Cardiac fibroblast (primary cell): Measurements from ENCODE around the gene C1S.

Experiments used
- DNase-seq, 2 donors: peaks; one replicate each; pipeline versions ENCODE4 v3.0.0 to v3.0.0-alpha.2; 2010; ENCODE audit warnings: low read depth in 2 of 2
- H3K4me3 ChIP-seq, 2 donors: replicated peaks in 1 of 2; 1 replicate in 1 of 2; 2 replicates in 1 of 2; pipeline ENCODE4 v1.5.1; 2011; ENCODE audit warnings: low read depth in 2 of 2, low read length in 2 of 2, mild to moderate bottlenecking in 2 of 2, moderate library complexity in 1 of 2
- TF ChIP-seq, protein P1 (sequence below): IDR thresholded peaks from one replicate; pipeline ENCODE4 v1.5.1; 2011; ENCODE audit warnings: low read depth, mild to moderate bottlenecking, low read length, inconsistent platforms

Gene C1S

DNA sequence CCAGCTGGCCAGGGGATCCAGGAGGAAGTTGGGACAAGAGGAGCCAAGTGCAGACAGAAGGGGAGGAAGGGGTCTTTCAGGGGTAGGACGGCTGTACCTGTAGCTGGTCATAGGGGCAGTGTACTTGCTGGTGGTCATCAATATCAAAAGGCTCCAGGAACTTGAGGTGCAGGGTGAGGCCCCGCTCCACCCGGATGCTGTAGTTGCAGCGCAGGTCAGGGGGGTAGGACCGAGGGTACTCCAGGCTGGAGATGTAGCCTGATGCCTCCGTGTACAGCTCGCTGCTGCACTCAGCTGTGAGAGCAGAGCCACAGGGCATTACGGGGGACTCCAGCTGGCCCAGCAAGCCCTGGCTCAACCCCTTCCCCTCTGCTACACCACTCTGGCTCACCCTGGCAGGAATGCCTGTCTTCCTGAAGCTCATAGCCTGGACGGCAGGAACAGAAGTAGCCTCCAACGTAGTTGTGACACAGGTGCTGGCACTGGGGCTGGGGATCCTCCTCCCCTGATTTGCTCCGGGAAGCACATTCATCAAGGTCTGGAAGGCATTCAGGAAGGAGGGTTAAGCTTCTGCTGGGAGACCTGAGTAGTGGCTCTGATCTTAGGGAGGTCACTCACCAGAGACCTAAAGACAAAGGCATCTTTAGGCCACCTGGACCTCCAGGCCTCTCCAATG is 28.8 kb downstream of the C1S start:
- TF ChIP-seq, protein P1, sequence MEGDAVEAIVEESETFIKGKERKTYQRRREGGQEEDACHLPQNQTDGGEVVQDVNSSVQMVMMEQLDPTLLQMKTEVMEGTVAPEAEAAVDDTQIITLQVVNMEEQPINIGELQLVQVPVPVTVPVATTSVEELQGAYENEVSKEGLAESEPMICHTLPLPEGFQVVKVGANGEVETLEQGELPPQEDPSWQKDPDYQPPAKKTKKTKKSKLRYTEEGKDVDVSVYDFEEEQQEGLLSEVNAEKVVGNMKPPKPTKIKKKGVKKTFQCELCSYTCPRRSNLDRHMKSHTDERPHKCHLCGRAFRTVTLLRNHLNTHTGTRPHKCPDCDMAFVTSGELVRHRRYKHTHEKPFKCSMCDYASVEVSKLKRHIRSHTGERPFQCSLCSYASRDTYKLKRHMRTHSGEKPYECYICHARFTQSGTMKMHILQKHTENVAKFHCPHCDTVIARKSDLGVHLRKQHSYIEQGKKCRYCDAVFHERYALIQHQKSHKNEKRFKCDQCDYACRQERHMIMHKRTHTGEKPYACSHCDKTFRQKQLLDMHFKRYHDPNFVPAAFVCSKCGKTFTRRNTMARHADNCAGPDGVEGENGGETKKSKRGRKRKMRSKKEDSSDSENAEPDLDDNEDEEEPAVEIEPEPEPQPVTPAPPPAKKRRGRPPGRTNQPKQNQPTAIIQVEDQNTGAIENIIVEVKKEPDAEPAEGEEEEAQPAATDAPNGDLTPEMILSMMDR: no peak
- H3K4me3 ChIP-seq: no peak overlapping the region
- DNase-seq: no peak

DNA sequence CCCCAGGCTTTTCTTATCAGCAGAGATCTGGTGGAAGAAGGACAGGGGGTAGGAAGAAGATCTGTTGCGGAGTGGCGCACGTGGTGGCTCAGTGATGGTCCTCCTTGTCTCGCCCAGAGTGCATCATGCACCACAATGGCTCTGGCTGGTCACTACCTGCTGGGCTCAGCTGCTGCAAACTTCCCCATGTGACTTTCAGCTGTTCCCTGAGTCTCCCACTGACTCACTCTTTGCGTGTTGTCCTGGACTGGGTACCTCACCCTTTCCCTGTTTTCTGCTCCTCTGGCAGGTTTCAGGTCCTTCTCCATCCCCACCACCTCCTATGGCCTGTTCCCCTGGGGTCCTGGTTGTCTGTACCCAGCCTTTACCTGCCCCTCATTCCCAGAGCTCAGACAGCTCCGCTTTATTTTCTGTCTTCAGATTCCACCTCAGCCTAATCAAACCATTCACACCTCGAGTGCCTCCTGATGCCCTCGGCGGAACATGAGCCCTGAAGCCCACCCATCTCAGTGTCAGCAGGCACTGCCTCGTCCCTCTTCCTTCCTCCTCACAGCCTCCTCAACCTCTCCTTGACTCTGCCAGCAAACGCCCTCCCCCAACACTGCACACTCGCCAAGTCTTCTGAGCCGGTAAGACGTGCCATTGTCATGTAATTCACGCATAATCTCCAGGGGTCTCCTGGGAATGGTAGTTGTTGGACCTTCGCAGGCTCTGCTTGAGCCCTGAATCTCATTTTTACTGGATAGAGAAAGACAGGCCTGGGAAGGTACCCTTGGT is 29.9 kb downstream of the C1S start:
- peak in 1 of 2 donors; percentile 22 for DNase-seq
- TF ChIP-seq, protein P1: no peak
- H3K4me3 ChIP-seq: peak overlapping the region in 1 of 2 donors; percentile 66

DNA sequence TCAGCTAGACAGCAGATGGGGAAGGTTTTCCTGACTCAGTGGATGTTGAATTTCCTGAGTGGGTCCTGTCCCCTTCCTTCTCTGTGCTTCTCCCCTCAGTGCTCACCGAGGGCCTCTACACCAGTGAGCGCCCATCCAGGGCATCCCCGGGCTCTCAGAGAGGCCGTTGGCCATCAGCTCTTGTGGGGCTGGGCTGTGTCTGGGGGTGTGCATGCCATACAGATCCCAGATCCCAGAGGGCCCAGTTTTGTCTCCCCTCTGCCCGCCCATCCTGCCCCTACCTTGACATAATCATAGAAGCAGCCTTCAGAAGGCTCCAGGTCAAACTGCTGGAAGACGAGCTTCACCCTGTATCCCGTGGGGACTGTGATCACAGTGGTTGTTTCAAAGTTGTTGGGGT is 30.7 kb downstream of the C1S start:
- H3K4me3 ChIP-seq: peak overlapping the region; percentile 59 to 66
- TF ChIP-seq, protein P1: no peak
- DNase-seq: no peak

DNA sequence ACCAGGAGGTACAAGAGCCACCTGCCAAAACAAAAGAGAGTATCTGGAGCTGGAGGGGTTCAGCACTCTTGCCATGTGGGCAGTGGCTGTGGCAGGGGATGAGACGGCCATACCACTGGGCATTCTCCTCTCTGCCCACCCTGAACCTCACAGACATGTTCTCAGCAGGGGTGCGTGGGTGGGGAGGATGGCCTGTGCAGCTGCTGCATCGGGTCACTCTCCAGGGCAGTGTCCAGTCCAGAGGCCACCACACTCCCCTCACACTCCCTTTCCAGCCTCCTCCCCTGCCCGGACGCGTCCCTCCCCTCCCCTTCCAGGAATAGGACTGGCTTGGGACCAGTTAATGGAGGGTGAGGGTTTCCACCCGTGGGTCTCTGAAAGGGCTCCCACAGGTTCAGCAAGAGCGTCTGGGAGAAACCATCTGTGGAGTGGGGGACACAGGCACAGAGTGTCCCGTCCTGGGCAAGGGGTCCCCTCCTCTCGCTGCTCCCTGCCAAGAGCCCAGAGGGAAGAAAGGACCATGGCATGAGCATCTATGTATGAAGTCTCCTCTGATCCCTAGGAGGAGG is 31.2 kb downstream of the C1S start:
- DNase-seq: peak in 1 of 2 donors; percentile 51
- H3K4me3 ChIP-seq: peak overlapping the region; percentile 59 to 66
- TF ChIP-seq, protein P1: no peak

DNA sequence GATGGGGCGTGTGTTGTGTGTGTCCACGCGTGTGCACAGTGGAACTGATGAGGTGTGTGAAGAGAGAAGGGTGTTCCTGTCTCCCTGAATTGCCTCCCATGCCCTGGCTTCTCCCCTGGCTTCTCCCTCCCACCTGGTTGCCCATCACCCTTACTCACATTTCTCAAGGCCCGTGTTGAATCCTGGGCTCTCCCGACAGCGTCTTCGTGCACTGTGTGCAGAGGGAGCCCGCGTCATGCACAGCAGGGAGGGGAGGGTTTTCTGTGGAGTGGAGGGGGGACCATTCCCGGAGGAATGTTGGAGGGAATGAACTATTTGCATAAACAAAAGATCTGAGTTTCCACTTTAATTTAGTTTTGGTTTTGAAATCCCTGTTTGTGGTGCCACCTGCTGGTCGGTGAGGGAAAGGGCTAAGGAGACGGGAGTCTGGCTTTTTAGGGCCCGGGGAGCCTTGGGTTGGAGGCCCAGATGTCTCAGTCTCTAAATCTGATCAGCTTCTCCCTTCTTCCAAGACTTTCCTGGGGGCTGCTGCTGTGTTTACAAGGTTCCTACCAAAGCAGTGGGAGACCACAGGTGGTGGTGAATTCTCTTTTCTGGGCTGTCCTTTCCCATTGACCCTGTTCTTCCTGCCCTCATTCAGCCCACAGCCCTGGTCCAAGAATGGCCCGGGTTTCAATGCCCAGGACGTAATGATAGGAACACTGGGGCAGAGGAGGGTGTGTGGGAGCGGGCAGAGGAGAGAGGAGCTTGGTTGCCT is 31.9 kb downstream of the C1S start, which contains the start of gene C1R:
Gene C1R, minus strand, starts transcription at position 217 of the 757 bp plus-strand sequence. Its CDS starts 57 bp downstream, at position 160.
- TF ChIP-seq, protein P1: peak; percentile 94
- H3K4me3 ChIP-seq: peak within 1 kb of the TSS; percentile 59 to 66
- DNase-seq: peak; percentile 84 to 96

DNA sequence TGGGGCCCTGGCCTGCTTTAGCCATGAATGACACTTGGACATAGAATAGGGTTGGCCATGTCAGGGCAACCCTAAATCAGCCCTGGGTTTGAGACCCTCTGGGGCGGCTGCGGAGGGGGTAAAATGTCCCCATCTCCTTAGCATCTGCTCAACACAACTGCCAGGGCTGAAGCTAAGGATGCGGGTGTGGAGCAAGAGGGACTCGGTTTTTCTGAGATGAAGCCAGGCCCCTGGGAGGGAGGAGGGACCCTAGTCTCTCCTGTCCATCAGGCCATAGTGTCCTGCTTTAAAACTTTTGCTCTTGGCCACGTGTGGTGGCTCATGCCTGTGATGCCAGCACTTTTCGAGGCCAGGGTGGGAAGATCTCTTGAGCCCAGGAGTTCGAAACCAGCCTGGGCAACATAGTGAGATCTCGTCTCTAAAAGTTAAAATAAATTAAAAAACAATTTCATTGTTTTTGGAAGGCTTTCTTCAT is 32.5 kb downstream of the C1S start:
- H3K4me3 ChIP-seq: no peak overlapping the region
- no peak for DNase-seq
- TF ChIP-seq, protein P1: no peak
